Upper lobe of left lung (tissue), 6 donors: Measurements from ENCODE around the gene MMP7. TPM values are rescaled to one million over a fixed set of nuclear protein-coding genes. Genes with fewer than 3 reads are reported as not detected.

Source experiments
- ATAC-seq, 2 donors: fragments of 200-7000 bp; cut with Tn5 transposase; one replicate each; pipeline ENCODE4 v1.9.1; 2022; ENCODE audit warnings: mild to moderate bottlenecking in 2 of 2, moderate library complexity in 2 of 2; ENCODE audit not compliant: low FRiP score in 2 of 2
- DNase-seq, 2 donors: peaks; one replicate each; pipeline ENCODE4 v3.0.0-alpha.2; 2019 to 2020
- H3K27ac ChIP-seq, 4 donors: fragments of 200-600 bp; sonication (generic); one replicate each; pipeline ENCODE4 v1.5.1; 2016 to 2019
- H3K27me3 ChIP-seq, 4 donors: fragments of 200-600 bp; sonication (generic); one replicate each; pipeline ENCODE4 v1.5.1; 2017 to 2019
- H3K36me3 ChIP-seq, 4 donors: fragments of 200-600 bp; sonication (generic); one replicate each; pipeline ENCODE4 v1.5.1; 2016 to 2019
- H3K4me1 ChIP-seq, 4 donors: fragments of 200-600 bp; sonication (generic); one replicate each; pipeline ENCODE4 v1.5.1; 2018 to 2019
- H3K4me3 ChIP-seq, 4 donors: fragments of 200-600 bp; sonication (generic); one replicate each; pipeline ENCODE4 v1.5.1; 2017 to 2019; ENCODE audit warnings: mild to moderate bottlenecking in 2 of 4, moderate library complexity in 1 of 4
- H3K9me3 ChIP-seq, 4 donors: fragments of 200-600 bp; sonication (generic); one replicate each; pipeline ENCODE4 v1.5.1; 2018 to 2019
- CTCF ChIP-seq, 6 experiments: fragments of 450-650 bp in 4 of 6; fragments of 200-600 bp in 2 of 6; sonication (generic) in 2 of 6; IDR thresholded peaks; one replicate each; pipeline ENCODE4 v1.5.1; 2016 to 2019; ENCODE audit warnings: antibody characterized with exemption in 6 of 6
- EP300 ChIP-seq, 4 donors: sonication (generic); formaldehyde crosslinking; IDR thresholded peaks; one replicate each; pipeline ENCODE4 v1.5.1; 2017; ENCODE audit warnings: antibody characterized with exemption in 4 of 4, control low read depth in 2 of 4
- POLR2A ChIP-seq, 4 donors: fragments of 450-650 bp; IDR thresholded peaks; one replicate each; pipeline ENCODE4 v1.5.1; 2016 to 2017; ENCODE audit warnings: antibody characterized with exemption in 4 of 4, mild to moderate bottlenecking in 2 of 4
- POLR2AphosphoS5 ChIP-seq, 2 donors: sonication (generic); formaldehyde crosslinking; IDR thresholded peaks; one replicate each; pipeline ENCODE4 v1.5.1; 2017; ENCODE audit warnings: antibody characterized with exemption in 2 of 2
- WGBS, 2 donors: methylation state at CpG; one replicate each; pipeline ENCODE4 v1.1.5; 2017 to 2018; 5-methylcytosine and 5-hydroxymethylcytosine counted together
- total RNA-seq, 6 donors: library from RNA; depleted of rRNA in 4 of 6; stranded (reverse); fragments of >200 nt in 4 of 6; gene quantifications; one replicate each; pipeline versions ENCODE4 v1.1.0 to v1.2.1, GENCODE V29; 2016 to 2021
- donor health status: DM: no; HTN: no; CAD: no; lungs with moderate emphysema.
- donor health status: DM: no; HTN: yes; CAD: no; lungs with severe emphysema.

The MMP7 gene
- total RNA-seq, 6 donors from 2014 or later, result 2.4 to 66.5 (median 16.2) TPM

- no peaks in the 10 kb centered on the region for H3K36me3 ChIP-seq
- DNase-seq, result no peak
- no peak for TF ChIP-seq EP300 (IDR thresholded peaks at IDR 0.05)
- no peaks in the 10 kb centered on the region for H3K27me3 ChIP-seq
- peak in 1 of 2 donors; percentile 69 for ATAC-seq
- WGBS, 2 donors, result 68 to 73% methylated on average over 3 of the region's 3 CpGs
- H3K9me3 ChIP-seq, result no peaks in the 10 kb centered on the region
- H3K27ac ChIP-seq, result no peak overlapping the region
- H3K4me3 ChIP-seq, result no peak overlapping the region
- peaks cover 0 to 3% (median 0%) of the 10 kb centered on the region in 4 donors for H3K4me1 ChIP-seq
Observed at GRCh38 chr11:102546923-102547471, 16.4 kb upstream of the MMP7 start.

- Histone ChIP-seq H3K4me1 (no peaks in the 10 kb centered on the region), H3K27me3 (no peaks in the 10 kb centered on the region), H3K36me3 (no peaks in the 10 kb centered on the region), H3K4me3 (no peak overlapping the region), H3K9me3 (no peaks in the 10 kb centered on the region), H3K27ac (no peak overlapping the region)
- ATAC-seq (no peak), DNase-seq (no peak)
- WGBS, 2 donors, result 59 to 72% methylated on average over 4 of the region's 4 CpGs
- TF ChIP-seq POLR2AphosphoS5 (IDR thresholded peaks at IDR 0.05), result no peak
- TF ChIP-seq POLR2A (IDR thresholded peaks at IDR 0.05), result no peak
- TF ChIP-seq EP300 (IDR thresholded peaks at IDR 0.05), result no peak
- TF ChIP-seq CTCF (IDR thresholded peaks at IDR 0.05), result no peak
Observed at GRCh38 chr11:102546427-102546826, 15.9 kb upstream of the MMP7 start.

- TF ChIP-seq POLR2AphosphoS5 (IDR thresholded peaks at IDR 0.05) (no peak), EP300 (IDR thresholded peaks at IDR 0.05) (no peak), CTCF (IDR thresholded peaks at IDR 0.05) (no peak), POLR2A (IDR thresholded peaks at IDR 0.05) (no peak)
- no peaks in the 10 kb centered on the region for H3K27me3 ChIP-seq
- no peak for ATAC-seq
- WGBS, 2 donors, result 84 to 85% methylated on average over 4 of the region's 4 CpGs
- no peaks in the 10 kb centered on the region for H3K9me3 ChIP-seq
- DNase-seq, result no peak
- no peak overlapping the region for H3K4me3 ChIP-seq
- no peaks in the 10 kb centered on the region for H3K4me1 ChIP-seq
- H3K27ac ChIP-seq, result no peak overlapping the region
- H3K36me3 ChIP-seq, result no peaks in the 10 kb centered on the region
Observed at GRCh38 chr11:102545701-102546100, 15.2 kb upstream of the MMP7 start.

- 92% methylated on average over 1 of the region's 1 CpG for WGBS, 2 donors
- Histone ChIP-seq H3K27me3 (no peaks in the 10 kb centered on the region), H3K4me1 (no peaks in the 10 kb centered on the region), H3K9me3 (no peaks in the 10 kb centered on the region), H3K27ac (no peak overlapping the region), H3K4me3 (no peak overlapping the region), H3K36me3 (no peaks in the 10 kb centered on the region)
- DNase-seq (no peak), ATAC-seq (no peak)
- TF ChIP-seq POLR2AphosphoS5 (IDR thresholded peaks at IDR 0.05) (no peak), CTCF (IDR thresholded peaks at IDR 0.05) (no peak), EP300 (IDR thresholded peaks at IDR 0.05) (no peak), POLR2A (IDR thresholded peaks at IDR 0.05) (no peak)
Observed at GRCh38 chr11:102544594-102544993, 14.0 kb upstream of the MMP7 start.

GRCh38 chr11:102539567-102539966, 9.0 kb upstream of the MMP7 start:
- no peak for DNase-seq
- WGBS, 2 donors, result 79 to 81% methylated on average over 2 of the region's 2 CpGs
- Histone ChIP-seq H3K9me3 (no peaks in the 10 kb centered on the region), H3K27ac (no peak overlapping the region), H3K27me3 (no peaks in the 10 kb centered on the region), H3K4me1 (no peaks in the 10 kb centered on the region), H3K4me3 (no peak overlapping the region), H3K36me3 (no peaks in the 10 kb centered on the region)
- TF ChIP-seq POLR2AphosphoS5 (IDR thresholded peaks at IDR 0.05) (no peak), CTCF (IDR thresholded peaks at IDR 0.05) (no peak), POLR2A (IDR thresholded peaks at IDR 0.05) (no peak), EP300 (IDR thresholded peaks at IDR 0.05) (no peak)
- no peak for ATAC-seq
